Spinal cord (tissue), 10 donors: ENCODE measurements around the gene TBXT. TPM values are rescaled to one million over a fixed set of nuclear protein-coding genes. Genes with fewer than 3 reads are reported as not detected.
A peak's percentile ranks its signal among the peaks of the same experiment; 100 is the strongest.

Experiments used
- DNase-seq, 6 donors: peaks; one replicate each; pipeline versions ENCODE4 v3.0.0 to v3.0.0-alpha.2; 2013 to 2015; ENCODE audit warnings: low spot score in 6 of 6, low read depth in 4 of 6
- H3K27ac ChIP-seq: one replicate; pipeline ENCODE4 v1.5.1; 2013; ENCODE audit warnings: low read depth, low read length, control low read depth
- H3K27me3 ChIP-seq: one replicate; pipeline ENCODE4 v1.6.1; 2013; ENCODE audit warnings: low read length; ENCODE audit not compliant: control insufficient read depth, insufficient read depth
- H3K36me3 ChIP-seq: one replicate; pipeline ENCODE4 v1.6.1; 2013; ENCODE audit warnings: low read length; ENCODE audit not compliant: control insufficient read depth, insufficient read depth
- H3K4me1 ChIP-seq: one replicate; pipeline ENCODE4 v1.6.1; 2013; ENCODE audit warnings: low read length; ENCODE audit not compliant: control insufficient read depth, insufficient read depth
- H3K4me3 ChIP-seq: one replicate; pipeline ENCODE4 v1.5.1; 2013; ENCODE audit warnings: low read depth, low read length, control low read depth
- H3K9me3 ChIP-seq: one replicate; pipeline ENCODE4 v1.6.1; 2013; ENCODE audit warnings: low read length; ENCODE audit not compliant: control insufficient read depth, insufficient read depth
- WGBS: methylation state at CpG from one replicate; pipeline ENCODE4 v1.1.5; 2013; ENCODE audit warnings: missing lambda C conversion rate; ENCODE audit not compliant: insufficient coverage; 5-methylcytosine and 5-hydroxymethylcytosine counted together
- polyA plus RNA-seq, 2 donors: library from polyadenylated mRNA; unstranded; fragments of 120-200 nt; gene quantifications; one replicate each; pipeline ENCODE4 v1.2.1, GENCODE V29; 2013; ENCODE audit not compliant: insufficient read length in 2 of 2
- total RNA-seq, 2 donors: library from RNA; depleted of rRNA in 1 of 2; stranded (reverse); fragments of 120-200 nt in 1 of 2; fragments of >200 nt in 1 of 2; gene quantifications; one replicate each; pipeline versions ENCODE4 v1.2.3 to v1.2.4, GENCODE V29; 2013 to 2014
- donor health status: healthy.

TBXT gene
- total and polyA plus RNA-seq, 4 donors, result not detected

- WGBS, result 25% methylated on average over 7 of the region's 9 CpGs
- H3K27me3 ChIP-seq, result peaks cover 58% of the 10 kb centered on the region
Observed at GRCh38 chr6:166173281-166173951, 5.8 kb upstream of the TBXT start.

GRCh38 chr6:166172546-166172945 lies 4.9 kb upstream of the TBXT start:
- peaks cover 67% of the 10 kb centered on the region for H3K27me3 ChIP-seq
- no peaks in the 10 kb centered on the region for H3K9me3 ChIP-seq
- H3K36me3 ChIP-seq, result no peaks in the 10 kb centered on the region
- H3K4me3 ChIP-seq, result no peak overlapping the region
- H3K27ac ChIP-seq, result no peak overlapping the region
- 56% methylated on average over 2 of the region's 3 CpGs for WGBS
- no peak for DNase-seq
- H3K4me1 ChIP-seq, result peaks cover 25% of the 10 kb centered on the region

More at GRCh38 chr6:166173281-166173951, 5.8 kb upstream of the TBXT start:
- no peaks in the 10 kb centered on the region for H3K36me3 ChIP-seq
- H3K27ac ChIP-seq, result no peak overlapping the region
- no peak overlapping the region for H3K4me3 ChIP-seq
- no peak for DNase-seq
- no peaks in the 10 kb centered on the region for H3K9me3 ChIP-seq
- peaks cover 18% of the 10 kb centered on the region for H3K4me1 ChIP-seq

GRCh38 chr6:166169549-166170421 lies 2.1 kb upstream of the TBXT start:
- H3K9me3 ChIP-seq, result no peaks in the 10 kb centered on the region
- 22% methylated on average over 30 of the region's 41 CpGs for WGBS
- H3K4me3 ChIP-seq, result no peak overlapping the region
- DNase-seq, result no peak
- peaks cover 94% of the 10 kb centered on the region for H3K27me3 ChIP-seq
- H3K36me3 ChIP-seq, result no peaks in the 10 kb centered on the region
- H3K27ac ChIP-seq, result no peak overlapping the region
- peaks cover 40% of the 10 kb centered on the region for H3K4me1 ChIP-seq

GRCh38 chr6:166168616-166169548 lies 1.2 kb upstream of the TBXT start:
- Histone ChIP-seq H3K4me3 (no peak overlapping the region), H3K27ac (no peak overlapping the region), H3K9me3 (no peaks in the 10 kb centered on the region), H3K4me1 (peaks cover 40% of the 10 kb centered on the region), H3K27me3 (peaks cover 99% of the 10 kb centered on the region), H3K36me3 (no peaks in the 10 kb centered on the region)
- WGBS, result under 1% methylated on average over 45 of the region's 65 CpGs
- DNase-seq, result peak in 1 of 6 donors; percentile 30

GRCh38 chr6:166167258-166167731 lies 356 bp downstream of the TBXT start:
- Histone ChIP-seq H3K27ac (no peak overlapping the region), H3K4me1 (peaks cover 40% of the 10 kb centered on the region), H3K27me3 (peaks cover 95% of the 10 kb centered on the region), H3K36me3 (no peaks in the 10 kb centered on the region), H3K9me3 (no peaks in the 10 kb centered on the region), H3K4me3 (no peak overlapping the region)
- WGBS, result under 1% methylated on average over 39 of the region's 44 CpGs
- DNase-seq, result peak in 2 of 6 donors; percentile 16 to 40

GRCh38 chr6:166166314-166167257 lies 1.1 kb downstream of the TBXT start:
- WGBS, result 2% methylated on average over 59 of the region's 63 CpGs
- H3K4me3 ChIP-seq, result no peak overlapping the region
- peaks cover 40% of the 10 kb centered on the region for H3K4me1 ChIP-seq
- H3K9me3 ChIP-seq, result no peaks in the 10 kb centered on the region
- no peak overlapping the region for H3K27ac ChIP-seq
- no peak for DNase-seq
- H3K36me3 ChIP-seq, result no peaks in the 10 kb centered on the region
- H3K27me3 ChIP-seq, result peaks cover 89% of the 10 kb centered on the region

- DNase-seq, result no peak
- WGBS, result 18% methylated on average over 19 of the region's 23 CpGs
- peaks cover 40% of the 10 kb centered on the region for H3K4me1 ChIP-seq
- peaks cover 81% of the 10 kb centered on the region for H3K27me3 ChIP-seq
- no peaks in the 10 kb centered on the region for H3K9me3 ChIP-seq
- no peak overlapping the region for H3K4me3 ChIP-seq
- no peaks in the 10 kb centered on the region for H3K36me3 ChIP-seq
- H3K27ac ChIP-seq, result no peak overlapping the region
Observed at GRCh38 chr6:166165558-166166313, 1.9 kb downstream of the TBXT start.

- H3K36me3 ChIP-seq, result no peaks in the 10 kb centered on the region
- peaks cover 51% of the 10 kb centered on the region for H3K27me3 ChIP-seq
- H3K4me1 ChIP-seq, result peaks cover 17% of the 10 kb centered on the region
- H3K9me3 ChIP-seq, result no peaks in the 10 kb centered on the region
- 64% methylated on average over 1 of the region's 1 CpG for WGBS
- no peak overlapping the region for H3K4me3 ChIP-seq
- no peak overlapping the region for H3K27ac ChIP-seq
- no peak for DNase-seq
Observed at GRCh38 chr6:166162599-166163342, 4.9 kb downstream of the TBXT start.
